ENCODE data around the gene DDX1. TPM values are rescaled to one million over a fixed set of nuclear protein-coding genes. Genes with fewer than 3 reads are reported as not detected.

The DDX1 gene
- total and polyA plus RNA-seq, 9 of the 15 experiments (the other 6 are each of a cell fraction or from before 2014, with no cell fraction given): 116 to 277 (median 232) TPM

DNA sequence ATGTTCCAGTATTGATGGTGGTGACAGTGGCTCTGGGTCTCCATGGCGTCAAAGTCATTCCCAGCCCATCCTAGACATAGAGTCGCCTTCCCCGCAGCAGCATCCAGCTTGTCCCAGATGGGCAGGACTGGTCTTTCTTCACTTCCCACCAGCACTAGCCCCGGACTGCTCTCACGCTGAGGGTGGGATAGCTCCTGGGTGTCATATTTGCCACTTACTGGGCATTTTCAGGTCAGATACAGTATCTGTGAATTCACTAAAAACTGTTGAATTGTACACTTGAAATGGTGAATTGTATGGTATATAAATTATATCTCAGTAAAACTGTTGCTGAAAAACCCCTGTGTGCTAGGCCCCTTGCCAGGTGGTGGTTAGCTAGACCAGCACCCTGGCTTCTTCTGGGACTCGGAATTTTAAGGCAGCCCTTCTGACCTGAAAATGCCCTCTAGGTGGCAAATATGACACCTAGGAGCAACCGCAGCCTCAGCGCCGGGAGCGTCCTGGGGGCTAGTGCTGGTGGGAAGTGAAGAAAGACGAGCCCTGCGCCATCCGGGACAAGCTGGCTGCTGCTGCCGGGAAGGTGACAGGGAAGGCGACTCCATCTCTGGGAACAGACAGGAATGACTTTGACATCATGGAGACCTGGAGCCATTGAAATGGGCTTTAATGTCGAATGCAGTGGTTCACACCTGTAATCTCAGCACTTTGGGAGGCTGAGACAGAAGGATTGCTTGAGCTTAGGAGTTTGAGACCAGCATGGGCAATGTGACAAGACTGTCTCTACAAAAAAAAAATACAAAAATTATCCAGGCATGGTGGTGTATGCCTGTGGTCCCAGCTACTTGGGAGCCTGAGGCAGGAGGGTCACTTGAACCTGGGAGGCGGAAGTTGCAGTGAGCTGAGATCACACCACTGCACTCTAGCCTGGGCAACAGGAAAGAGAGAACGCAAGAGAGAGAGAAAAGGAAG lies 56.2 kb downstream of the DDX1 start (continued):
- TF ChIP-seq, protein P1, sequence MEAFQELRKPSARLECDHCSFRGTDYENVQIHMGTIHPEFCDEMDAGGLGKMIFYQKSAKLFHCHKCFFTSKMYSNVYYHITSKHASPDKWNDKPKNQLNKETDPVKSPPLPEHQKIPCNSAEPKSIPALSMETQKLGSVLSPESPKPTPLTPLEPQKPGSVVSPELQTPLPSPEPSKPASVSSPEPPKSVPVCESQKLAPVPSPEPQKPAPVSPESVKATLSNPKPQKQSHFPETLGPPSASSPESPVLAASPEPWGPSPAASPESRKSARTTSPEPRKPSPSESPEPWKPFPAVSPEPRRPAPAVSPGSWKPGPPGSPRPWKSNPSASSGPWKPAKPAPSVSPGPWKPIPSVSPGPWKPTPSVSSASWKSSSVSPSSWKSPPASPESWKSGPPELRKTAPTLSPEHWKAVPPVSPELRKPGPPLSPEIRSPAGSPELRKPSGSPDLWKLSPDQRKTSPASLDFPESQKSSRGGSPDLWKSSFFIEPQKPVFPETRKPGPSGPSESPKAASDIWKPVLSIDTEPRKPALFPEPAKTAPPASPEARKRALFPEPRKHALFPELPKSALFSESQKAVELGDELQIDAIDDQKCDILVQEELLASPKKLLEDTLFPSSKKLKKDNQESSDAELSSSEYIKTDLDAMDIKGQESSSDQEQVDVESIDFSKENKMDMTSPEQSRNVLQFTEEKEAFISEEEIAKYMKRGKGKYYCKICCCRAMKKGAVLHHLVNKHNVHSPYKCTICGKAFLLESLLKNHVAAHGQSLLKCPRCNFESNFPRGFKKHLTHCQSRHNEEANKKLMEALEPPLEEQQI (IDR thresholded peaks at IDR 0.05): no peak
- no peak for TF ChIP-seq ZBTB7A (IDR thresholded peaks at IDR 0.05; ENCODE audit: borderline replicate concordance, control insufficient read depth, low read depth, low read length)
- TF ChIP-seq, protein P2, sequence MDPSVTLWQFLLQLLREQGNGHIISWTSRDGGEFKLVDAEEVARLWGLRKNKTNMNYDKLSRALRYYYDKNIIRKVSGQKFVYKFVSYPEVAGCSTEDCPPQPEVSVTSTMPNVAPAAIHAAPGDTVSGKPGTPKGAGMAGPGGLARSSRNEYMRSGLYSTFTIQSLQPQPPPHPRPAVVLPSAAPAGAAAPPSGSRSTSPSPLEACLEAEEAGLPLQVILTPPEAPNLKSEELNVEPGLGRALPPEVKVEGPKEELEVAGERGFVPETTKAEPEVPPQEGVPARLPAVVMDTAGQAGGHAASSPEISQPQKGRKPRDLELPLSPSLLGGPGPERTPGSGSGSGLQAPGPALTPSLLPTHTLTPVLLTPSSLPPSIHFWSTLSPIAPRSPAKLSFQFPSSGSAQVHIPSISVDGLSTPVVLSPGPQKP (CRISPR knock-in tag; IDR thresholded peaks at IDR 0.05): no peak
- TF ChIP-seq MCM2 (IDR thresholded peaks at IDR 0.05; ENCODE audit: low read depth): no peak
- no peak for TF ChIP-seq WHSC1 (IDR thresholded peaks at IDR 0.05; ENCODE audit: low read length)
- TF ChIP-seq TARDBP (IDR thresholded peaks at IDR 0.05): no peak
- no peak for TF ChIP-seq DIDO1 (tag; IDR thresholded peaks at IDR 0.05; ENCODE audit: low read depth)
- TF ChIP-seq BHLHE40 (IDR thresholded peaks at IDR 0.05; ENCODE audit: low read length): no peak
- no peak for TF ChIP-seq TAF7 (tag; IDR thresholded peaks at IDR 0.05)
- no peak for TF ChIP-seq ASH1L (IDR thresholded peaks at IDR 0.05; ENCODE audit: borderline replicate concordance, low read depth, partially characterized antibody)
- TF ChIP-seq CEBPG (CRISPR knock-in tag; IDR thresholded peaks at IDR 0.05): no peak
- TF ChIP-seq CEBPG (tag; conservative IDR thresholded peaks at IDR 0.05 in 1 of 2, IDR thresholded peaks at IDR 0.05 in 1 of 2): no peak
- no peak for TF ChIP-seq CSDE1 (IDR thresholded peaks at IDR 0.05)
- no peak for TF ChIP-seq PCBP1 (IDR thresholded peaks at IDR 0.05; ENCODE audit: low read depth, low read length, poor library complexity, severe bottlenecking)

Measured in K562 (cell line).